SK-N-MC (cell line): Measurements from ENCODE around the gene AAK1.

Source experiments
- EZH2 ChIP-seq: fragments of 200-600 bp; sonication (generic); IDR thresholded peaks from one replicate; pipeline ENCODE4 v1.6.1; 2017; ENCODE audit warnings: antibody characterized with exemption
- FOXP2 ChIP-seq: optimal IDR thresholded peaks from 2 replicates; pipeline ENCODE3; 2011; ENCODE audit warnings: mild to moderate bottlenecking, moderate library complexity; ENCODE audit not compliant: insufficient read depth; ENCODE audit errors: extremely low read length, control extremely low read depth
- POLR2AphosphoS5 ChIP-seq: IDR thresholded peaks from 2 replicates; pipeline ENCODE4 v1.6.1; 2012; ENCODE audit warnings: mild to moderate bottlenecking, low read depth, low read length, borderline replicate concordance

- no peak for TF ChIP-seq POLR2AphosphoS5
- no peak for TF ChIP-seq EZH2
- no peak for TF ChIP-seq FOXP2
These were observed 207.0 kb downstream of the AAK1 start for GRCh38 chr2:69436596-69436937.
